HCT116 (cell line): ENCODE data around the gene EFCAB5. TPM values are rescaled to one million over a fixed set of nuclear protein-coding genes. Genes with fewer than 3 reads are reported as not detected.
A peak's percentile ranks its signal among the peaks of the same experiment; 100 is the strongest.

Experiments
- ATAC-seq: fragments of 200-7000 bp; cut with Tn5 transposase; 2 replicates; pipeline ENCODE4 v1.9.1; 2020; ENCODE audit warnings: mild to moderate bottlenecking, moderate library complexity
- BruUV-seq: library from RNA; stranded (reverse); fragments of 400-500 nt; replicated peaks from 2 replicates; lab custom pipeline; 2021; lab: Mats Ljungman, UMichigan
- CTCF ChIA-PET: fragments of 300-600 bp; sonication (Branson Sonifier 250); formaldehyde crosslinking; loops from one replicate; lab custom pipeline; 2021; ENCODE audit warnings: antibody characterized with exemption; lab: Charles Lee
- POLR2A ChIA-PET: fragments of 300-600, 350-600 bp; sonication (Branson Sonifier 250); formaldehyde crosslinking; loops from one replicate; lab custom pipeline; 2021; ENCODE audit warnings: antibody characterized with exemption; lab: Charles Lee
- RAD21 ChIA-PET, 2 experiments: fragments of 300-600 bp; sonication (Branson Sonifier 250); formaldehyde crosslinking; loops; one replicate each; lab custom pipeline; 2023; ENCODE audit warnings: low total read pairs in 2 of 2; ENCODE audit not compliant: uncharacterized antibody in 2 of 2, unreplicated experiment in 2 of 2, low non-redundant PET in 1 of 2; lab: Charles Lee
- DNase-seq: peaks from one replicate; pipeline ENCODE4 v3.0.0-alpha.2; 2010; ENCODE audit warnings: low read depth, low spot score
- H2AFZ ChIP-seq: fragments of 200-600 bp; shearing (Covaris generic), sonication (generic); 2 replicates; pipeline ENCODE4 v1.6.1; 2017; ENCODE audit warnings: low read depth, mixed run types, mixed read lengths, antibody characterized with exemption, low read length; ENCODE audit not compliant: poor library complexity, severe bottlenecking
- H3K27ac ChIP-seq: 2 replicates; pipeline ENCODE4 v1.5.1; 2012; ENCODE audit warnings: low read depth, low read length
- H3K27me3 ChIP-seq: fragments of 200-600 bp; sonication (generic); 2 replicates; pipeline ENCODE4 v1.6.1; 2016; ENCODE audit warnings: mixed run types, low read length, mixed read lengths; ENCODE audit not compliant: insufficient read depth
- H3K36me3 ChIP-seq, 2 experiments: fragments of 200-500 bp in 1 of 2; fragments of 200-600 bp in 1 of 2; sonication (Bioruptor generic) in 1 of 2; sonication (generic) in 1 of 2; 2 replicates each; pipeline versions ENCODE4 v1.5.1 to v1.6.1; 2014 to 2016; ENCODE audit warnings: low read length in 2 of 2, inconsistent platforms in 1 of 2, mixed read lengths in 1 of 2, mixed run types in 1 of 2; ENCODE audit not compliant: insufficient read depth in 2 of 2, control insufficient read depth in 1 of 2
- H3K4me1 ChIP-seq, 2 experiments: fragments of 200-600 bp in 1 of 2; sonication (generic) in 1 of 2; 2 replicates each; pipeline versions ENCODE4 v1.5.1 to v1.6.1; 2012 to 2017; ENCODE audit warnings: low read length in 2 of 2, inconsistent platforms in 1 of 2, mild to moderate bottlenecking in 1 of 2, mixed read lengths in 1 of 2, mixed run types in 1 of 2, moderate library complexity in 1 of 2; ENCODE audit not compliant: insufficient read depth in 2 of 2, control insufficient read depth in 1 of 2
- H3K4me2 ChIP-seq: fragments of 200-600 bp; sonication (generic); 2 replicates; pipeline ENCODE4 v1.6.1; 2017; ENCODE audit warnings: mixed run types, low read length, mixed read lengths
- H3K4me3 ChIP-seq, 2 experiments: fragments of 200-600 bp in 1 of 2; sonication (generic) in 1 of 2; replicated peaks in 1 of 2; 2 replicates each; pipeline ENCODE4 v1.5.1; 2011 to 2016; ENCODE audit warnings: low read length in 2 of 2, control low read depth in 1 of 2, low read depth in 1 of 2, mild to moderate bottlenecking in 1 of 2, mixed read lengths in 1 of 2, mixed run types in 1 of 2
- H3K79me2 ChIP-seq: fragments of 200-600 bp; sonication (generic); 2 replicates; pipeline ENCODE4 v1.6.1; 2017; ENCODE audit warnings: mild to moderate bottlenecking, mixed run types, low read length, moderate library complexity, mixed read lengths; ENCODE audit not compliant: insufficient read depth
- H3K9ac ChIP-seq: fragments of 200-600 bp; sonication (generic); 2 replicates; pipeline ENCODE4 v1.6.1; 2016; ENCODE audit warnings: low read length, mixed read lengths
- H3K9me2 ChIP-seq: fragments of 200-600 bp; sonication (generic), shearing (Covaris generic); 2 replicates; pipeline ENCODE4 v1.6.1; 2017; ENCODE audit warnings: mixed run types, mild to moderate bottlenecking, moderate library complexity; ENCODE audit not compliant: insufficient read depth
- H3K9me3 ChIP-seq, 2 experiments: fragments of 200-500 bp in 1 of 2; fragments of 200-600 bp in 1 of 2; sonication (Bioruptor generic) in 1 of 2; sonication (generic) in 1 of 2; 2 replicates each; pipeline ENCODE4 v1.6.1; 2014 to 2017; ENCODE audit warnings: low read length in 2 of 2, mixed read lengths in 2 of 2, inconsistent platforms in 1 of 2, low read depth in 1 of 2, mild to moderate bottlenecking in 1 of 2, mixed run types in 1 of 2, moderate library complexity in 1 of 2; ENCODE audit not compliant: control insufficient read depth in 1 of 2, insufficient read depth in 1 of 2
- H4K20me1 ChIP-seq: fragments of 200-600 bp; sonication (generic), shearing (Covaris generic); 2 replicates; pipeline ENCODE4 v1.6.1; 2017; ENCODE audit warnings: mixed run types, mild to moderate bottlenecking, moderate library complexity; ENCODE audit not compliant: insufficient read depth
- CBX3 ChIP-seq: IDR thresholded peaks from 2 replicates; pipeline ENCODE4 v1.6.1; 2012; ENCODE audit warnings: low read depth
- CEBPB ChIP-seq: IDR thresholded peaks from 2 replicates; pipeline ENCODE4 v1.6.1; 2012; ENCODE audit warnings: low read depth
- CTCF ChIP-seq, 3 experiments: fragments of 200-600 bp in 1 of 3; sonication (generic) in 1 of 3; IDR thresholded peaks in 2 of 3; conservative IDR thresholded peaks in 1 of 3; 2 replicates each; pipeline ENCODE4 v1.5.1; 2012 to 2017; ENCODE audit warnings: low read depth in 2 of 3, low read length in 2 of 3, antibody characterized with exemption in 1 of 3, borderline replicate concordance in 1 of 3, control low read depth in 1 of 3, mild to moderate bottlenecking in 1 of 3, mixed read lengths in 1 of 3, mixed run types in 1 of 3, moderate library complexity in 1 of 3; ENCODE audit not compliant: insufficient read depth in 1 of 3
- EZH2 ChIP-seq: fragments of 200-600 bp; sonication (generic); IDR thresholded peaks from 2 replicates; pipeline ENCODE4 v1.6.1; 2017; ENCODE audit warnings: antibody characterized with exemption, mixed run types
- EZH2phosphoT487 ChIP-seq: fragments of 200-600 bp; IDR thresholded peaks from 2 replicates; pipeline ENCODE4 v1.6.1; 2018; ENCODE audit warnings: antibody characterized with exemption, borderline replicate concordance
- FOSL1 ChIP-seq: IDR thresholded peaks from 2 replicates; pipeline ENCODE4 v1.6.1; 2012; ENCODE audit warnings: low read depth
- MAX ChIP-seq: IDR thresholded peaks from 2 replicates; pipeline ENCODE4 v1.6.1; 2012
- POLR2AphosphoS5 ChIP-seq: IDR thresholded peaks from 2 replicates; pipeline ENCODE4 v1.6.1; 2011; ENCODE audit warnings: mild to moderate bottlenecking, low read depth, low read length, moderate library complexity
- REST ChIP-seq: IDR thresholded peaks from 2 replicates; pipeline ENCODE4 v1.6.1; 2012; ENCODE audit warnings: low read depth
- SIN3A ChIP-seq: IDR thresholded peaks from 2 replicates; pipeline ENCODE4 v1.6.1; 2012; ENCODE audit warnings: low read depth
- YY1 ChIP-seq: IDR thresholded peaks from 2 replicates; pipeline ENCODE4 v1.6.1; 2011; ENCODE audit warnings: low read length, low read depth, moderate library complexity, mild to moderate bottlenecking; ENCODE audit not compliant: insufficient replicate concordance; ENCODE audit errors: extremely low read depth
- intact Hi-C: fragments of 100-400 bp; cut with micrococcal nuclease; formaldehyde crosslinking; loops from 2 replicates; pipeline ENCODE4 v1.10.0; 2022
- total RNA-seq: library from RNA; stranded (reverse); gene quantifications from one replicate; pipeline ENCODE4 v1.2.1, GENCODE V29; 2021; ENCODE audit not compliant: unreplicated experiment

Gene EFCAB5
- total RNA-seq, 1 experiment from 2014 or later = 0.17 TPM

- no peaks in the 10 kb centered on the region for H4K20me1 ChIP-seq
- ChIA-PET CTCF (interaction anchor here (1.2 to 1.9 kb wide), 4 partner anchors 8 to 181 kb away, joined by 3 to 9 read pairs (median 6); no protein-coding TSS in a partner anchor), RAD21 (no interaction called here), POLR2A (interaction anchor here (1.1 kb wide), 1 partner anchor 8 kb away, joined by 3 read pairs; no protein-coding TSS in a partner anchor)
- no peak for DNase-seq
- peaks cover 2 to 3% of the 10 kb centered on the region in 2 experiments for H3K4me1 ChIP-seq
- no peaks in the 10 kb centered on the region for H3K9me3 ChIP-seq
- no TSS peak for BruUV-seq
- no peaks in the 10 kb centered on the region for H3K9me2 ChIP-seq
- no peak for ATAC-seq
- H3K27me3 ChIP-seq = no peaks in the 10 kb centered on the region
- no peaks in the 10 kb centered on the region for H3K36me3 ChIP-seq
- peak overlapping the region; percentile 28; the same call in 1 of the 2 replicates for H3K4me2 ChIP-seq
- no peak overlapping the region for H3K9ac ChIP-seq
- H3K4me3 ChIP-seq = no peak overlapping the region
- no peak overlapping the region for H3K27ac ChIP-seq
- intact Hi-C loops = no loop called here
- TF ChIP-seq CBX3 = no peak
- TF ChIP-seq POLR2AphosphoS5 = no peak
- no peak for TF ChIP-seq MAX
- no peak for TF ChIP-seq YY1
- no peak for TF ChIP-seq SIN3A
- no peak for TF ChIP-seq REST
- no peak for TF ChIP-seq FOSL1
- TF ChIP-seq CTCF (IDR thresholded peaks at IDR 0.05 in 2 of 3, conservative IDR thresholded peaks at IDR 0.05 in 1 of 3; ENCODE audit: borderline replicate concordance in 1 of 3, insufficient read depth in 1 of 3, low read depth in 2 of 3, low read length in 2 of 3) = no peak
- TF ChIP-seq CEBPB = no peak
- no peak for TF ChIP-seq EZH2phosphoT487
- no peak for TF ChIP-seq EZH2
- peak overlapping the region; percentile 20 for H2AFZ ChIP-seq
- H3K79me2 ChIP-seq = peaks cover 11% of the 10 kb centered on the region
These were observed 171.4 kb downstream of the EFCAB5 start for GRCh38 chr17:30112794-30113193.
